ENCODE data around the gene HMOX2.

Gene HMOX2

DNA sequence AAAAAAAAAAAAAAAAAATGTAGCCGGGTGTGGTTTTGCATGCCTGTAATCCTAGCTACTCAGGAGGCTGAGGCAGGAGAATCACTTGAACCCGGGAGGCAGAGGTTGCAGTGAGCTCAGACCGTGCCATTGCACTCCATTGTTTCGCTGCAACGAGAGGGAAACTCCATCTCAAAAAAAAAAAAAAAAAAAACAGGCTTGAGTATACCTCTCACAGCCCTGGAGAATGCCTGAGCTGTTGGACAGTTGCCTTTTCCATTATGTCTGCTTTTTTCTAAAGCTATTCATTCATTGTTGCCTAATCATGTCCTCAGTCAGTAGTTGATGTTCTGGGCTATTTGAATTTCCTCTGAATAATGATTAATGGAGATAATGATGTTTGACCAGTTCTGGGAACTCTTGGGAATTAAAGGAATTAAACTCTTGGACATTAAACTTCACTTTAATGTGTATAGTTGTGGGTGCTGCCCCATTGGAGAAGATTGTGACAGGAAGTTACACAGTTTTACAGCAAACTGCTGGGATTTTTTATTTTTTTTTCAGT, 11.8 kb downstream of the HMOX2 start:
- DNase-seq (ENCODE audit: low read depth) = no peak
- H3K4me3 ChIP-seq (ENCODE audit: control insufficient read depth, low read depth, low read length) = no peak overlapping the region
- TF ChIP-seq, protein P1, sequence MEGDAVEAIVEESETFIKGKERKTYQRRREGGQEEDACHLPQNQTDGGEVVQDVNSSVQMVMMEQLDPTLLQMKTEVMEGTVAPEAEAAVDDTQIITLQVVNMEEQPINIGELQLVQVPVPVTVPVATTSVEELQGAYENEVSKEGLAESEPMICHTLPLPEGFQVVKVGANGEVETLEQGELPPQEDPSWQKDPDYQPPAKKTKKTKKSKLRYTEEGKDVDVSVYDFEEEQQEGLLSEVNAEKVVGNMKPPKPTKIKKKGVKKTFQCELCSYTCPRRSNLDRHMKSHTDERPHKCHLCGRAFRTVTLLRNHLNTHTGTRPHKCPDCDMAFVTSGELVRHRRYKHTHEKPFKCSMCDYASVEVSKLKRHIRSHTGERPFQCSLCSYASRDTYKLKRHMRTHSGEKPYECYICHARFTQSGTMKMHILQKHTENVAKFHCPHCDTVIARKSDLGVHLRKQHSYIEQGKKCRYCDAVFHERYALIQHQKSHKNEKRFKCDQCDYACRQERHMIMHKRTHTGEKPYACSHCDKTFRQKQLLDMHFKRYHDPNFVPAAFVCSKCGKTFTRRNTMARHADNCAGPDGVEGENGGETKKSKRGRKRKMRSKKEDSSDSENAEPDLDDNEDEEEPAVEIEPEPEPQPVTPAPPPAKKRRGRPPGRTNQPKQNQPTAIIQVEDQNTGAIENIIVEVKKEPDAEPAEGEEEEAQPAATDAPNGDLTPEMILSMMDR (IDR thresholded peaks at IDR 0.05; ENCODE audit: control insufficient read depth, insufficient read depth, low read depth, low read length, missing control alignments) = no peak

DNA sequence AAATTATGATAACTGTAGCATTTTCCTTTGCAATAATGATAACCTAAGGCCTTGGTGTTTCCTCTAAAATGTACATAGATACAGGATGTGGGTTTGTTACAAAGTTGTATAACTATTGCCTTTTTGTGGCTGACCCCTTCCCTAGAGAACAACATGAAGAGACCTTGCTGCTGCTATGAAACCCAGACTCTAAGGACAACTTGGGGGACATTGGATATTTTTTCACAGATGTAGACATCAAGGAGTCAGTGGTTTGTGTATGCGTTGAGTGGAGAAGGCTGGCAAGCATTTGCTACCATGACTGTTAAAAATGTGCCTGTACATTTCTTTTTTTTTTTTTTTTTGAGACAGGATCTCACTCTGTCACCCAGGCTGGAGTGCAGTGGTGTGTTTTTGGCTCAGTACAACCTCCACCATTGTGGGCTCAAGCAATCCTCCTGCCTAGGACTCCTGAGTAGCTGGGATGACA, 12.3 kb downstream of the HMOX2 start:
- H3K4me3 ChIP-seq (ENCODE audit: control insufficient read depth, low read depth, low read length) = no peak overlapping the region
- TF ChIP-seq, protein P1 (IDR thresholded peaks at IDR 0.05; ENCODE audit: control insufficient read depth, insufficient read depth, low read depth, low read length, missing control alignments) = no peak
- DNase-seq (ENCODE audit: low read depth) = no peak

GRCh38 chr16:4489030-4489429, 12.8 kb downstream of the HMOX2 start:
- TF ChIP-seq, protein P1 (IDR thresholded peaks at IDR 0.05; ENCODE audit: control insufficient read depth, insufficient read depth, low read depth, low read length, missing control alignments) = no peak
- no peak overlapping the region for H3K4me3 ChIP-seq (ENCODE audit: control insufficient read depth, low read depth, low read length)
- no peak for DNase-seq (ENCODE audit: low read depth)

- H3K4me3 ChIP-seq (ENCODE audit: control insufficient read depth, low read depth, low read length) = no peak overlapping the region
- no peak for DNase-seq (ENCODE audit: low read depth)
- TF ChIP-seq, protein P1 (IDR thresholded peaks at IDR 0.05; ENCODE audit: control insufficient read depth, insufficient read depth, low read depth, low read length, missing control alignments) = no peak
These were observed 15.7 kb downstream of the HMOX2 start for GRCh38 chr16:4491898-4492297.

DNA sequence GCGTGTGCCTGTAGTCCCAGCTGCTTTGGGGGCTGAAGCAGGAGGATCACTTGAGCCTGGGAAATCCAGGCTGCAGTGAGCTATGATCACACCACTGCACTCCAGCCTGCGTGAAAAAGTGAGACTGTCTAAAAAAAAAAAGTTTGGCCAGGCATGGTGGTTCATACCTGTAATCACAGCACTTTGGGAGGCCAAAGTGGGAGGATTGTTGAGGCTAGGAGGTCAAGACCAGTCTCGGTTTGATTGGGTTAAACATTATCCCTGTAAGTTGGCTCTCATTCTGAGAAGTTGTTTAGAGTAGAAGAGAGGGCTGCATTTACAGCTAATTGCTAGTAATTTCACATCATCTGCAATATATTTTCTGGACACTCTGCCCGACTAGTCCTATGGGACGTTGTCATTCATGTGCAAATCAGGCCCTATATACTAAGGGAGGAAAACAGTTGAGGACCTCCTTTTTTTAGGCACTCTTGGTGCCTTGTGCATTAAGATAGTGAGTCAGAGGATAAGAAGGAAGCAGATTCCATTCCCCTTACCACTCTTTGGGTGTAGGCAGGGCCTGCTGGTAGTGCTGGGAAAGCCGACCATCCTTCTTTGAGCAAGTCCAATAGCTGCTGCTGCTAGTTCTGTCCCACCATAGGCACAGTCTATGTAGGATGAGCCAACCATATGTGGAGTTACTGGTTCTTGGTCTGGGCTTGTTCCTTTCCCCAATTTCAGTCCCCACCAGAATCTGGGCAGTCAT, 18.7 kb downstream of the HMOX2 start:
- TF ChIP-seq, protein P1 (IDR thresholded peaks at IDR 0.05; ENCODE audit: control insufficient read depth, insufficient read depth, low read depth, low read length, missing control alignments) = no peak
- no peak for DNase-seq (ENCODE audit: low read depth)

GRCh38 chr16:4495766-4496165, 19.6 kb downstream of the HMOX2 start:
- no peak overlapping the region for H3K4me3 ChIP-seq (ENCODE audit: control insufficient read depth, low read depth, low read length)
- DNase-seq (ENCODE audit: low read depth) = no peak
- TF ChIP-seq, protein P1 (IDR thresholded peaks at IDR 0.05; ENCODE audit: control insufficient read depth, insufficient read depth, low read depth, low read length, missing control alignments) = no peak

More for the DNA sequence above, 18.7 kb downstream of the HMOX2 start:
- no peak overlapping the region for H3K4me3 ChIP-seq (ENCODE audit: control insufficient read depth, low read depth, low read length)

All from AG09309 (cell line).